Spleen (tissue), 7 donors: ENCODE measurements around the gene LUC7L.

ENCODE experiments used
- POLR2A ChIP-seq, 3 donors: fragments of 450-650 bp; IDR thresholded peaks; one replicate each; pipeline ENCODE4 v1.5.1; 2017; ENCODE audit warnings: antibody characterized with exemption in 3 of 3, mild to moderate bottlenecking in 1 of 3
- TF ChIP-seq, protein P1 (sequence below), 11 experiments: fragments of 200-600 bp in 7 of 11; fragments of 450-650 bp in 4 of 11; sonication (generic) in 4 of 11; IDR thresholded peaks in 8 of 11; conservative IDR thresholded peaks in 3 of 11; 1 replicate in 7 of 11; 2 replicates in 4 of 11; pipeline versions ENCODE4 v1.4.0 to v1.8.0; 2016 to 2021; ENCODE audit warnings: antibody characterized with exemption in 11 of 11, inconsistent platforms in 4 of 11, mild to moderate bottlenecking in 1 of 11
- donor health status: DM: no; HTN: no; CAD: no; lungs with moderate emphysema.
- donor health status: DM: no; HTN: no; CAD: no.
- donor health status: DM: no; HTN: no; CAD: no.

DNA sequence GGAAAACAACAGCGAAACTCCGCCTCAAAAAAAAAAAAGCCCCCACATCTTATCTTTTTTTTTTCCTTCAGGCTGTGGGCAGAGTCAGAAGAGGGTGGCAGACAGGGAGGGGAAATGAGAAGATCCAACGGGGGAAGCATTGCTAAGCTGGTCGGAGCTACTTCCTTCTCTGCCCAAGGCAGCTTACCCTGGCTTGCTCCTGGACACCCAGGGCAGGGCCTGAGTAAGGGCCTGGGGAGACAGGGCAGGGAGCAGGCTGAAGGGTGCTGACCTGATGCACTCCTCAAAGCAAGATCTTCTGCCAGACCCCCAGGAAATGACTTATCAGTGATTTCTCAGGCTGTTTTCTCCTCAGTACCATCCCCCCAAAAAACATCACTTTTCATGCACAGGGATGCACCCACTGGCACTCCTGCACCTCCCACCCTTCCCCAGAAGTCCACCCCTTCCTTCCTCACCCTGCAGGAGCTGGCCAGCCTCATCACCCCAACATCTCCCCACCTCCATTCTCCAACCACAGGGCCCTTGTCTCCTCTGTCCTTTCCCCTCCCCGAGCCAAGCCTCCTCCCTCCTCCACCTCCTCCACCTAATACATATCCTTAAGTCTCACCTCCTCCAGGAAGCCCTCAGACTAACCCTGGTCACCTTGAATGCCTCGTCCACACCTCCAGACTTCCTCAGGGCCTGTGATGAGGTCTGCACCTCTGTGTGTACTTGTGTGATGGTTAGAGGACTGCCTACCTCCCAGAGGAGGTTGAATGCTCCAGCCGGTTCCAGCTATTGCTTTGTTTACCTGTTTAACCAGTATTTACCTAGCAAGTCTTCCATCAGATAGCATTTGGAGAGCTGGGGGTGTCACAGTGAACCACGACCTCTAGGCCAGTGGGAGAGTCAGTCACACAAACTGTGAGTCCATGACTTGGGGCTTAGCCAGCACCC lies 54.0 kb downstream of the LUC7L start:
- TF ChIP-seq, protein P1, sequence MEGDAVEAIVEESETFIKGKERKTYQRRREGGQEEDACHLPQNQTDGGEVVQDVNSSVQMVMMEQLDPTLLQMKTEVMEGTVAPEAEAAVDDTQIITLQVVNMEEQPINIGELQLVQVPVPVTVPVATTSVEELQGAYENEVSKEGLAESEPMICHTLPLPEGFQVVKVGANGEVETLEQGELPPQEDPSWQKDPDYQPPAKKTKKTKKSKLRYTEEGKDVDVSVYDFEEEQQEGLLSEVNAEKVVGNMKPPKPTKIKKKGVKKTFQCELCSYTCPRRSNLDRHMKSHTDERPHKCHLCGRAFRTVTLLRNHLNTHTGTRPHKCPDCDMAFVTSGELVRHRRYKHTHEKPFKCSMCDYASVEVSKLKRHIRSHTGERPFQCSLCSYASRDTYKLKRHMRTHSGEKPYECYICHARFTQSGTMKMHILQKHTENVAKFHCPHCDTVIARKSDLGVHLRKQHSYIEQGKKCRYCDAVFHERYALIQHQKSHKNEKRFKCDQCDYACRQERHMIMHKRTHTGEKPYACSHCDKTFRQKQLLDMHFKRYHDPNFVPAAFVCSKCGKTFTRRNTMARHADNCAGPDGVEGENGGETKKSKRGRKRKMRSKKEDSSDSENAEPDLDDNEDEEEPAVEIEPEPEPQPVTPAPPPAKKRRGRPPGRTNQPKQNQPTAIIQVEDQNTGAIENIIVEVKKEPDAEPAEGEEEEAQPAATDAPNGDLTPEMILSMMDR (IDR thresholded peaks at IDR 0.05 in 8 of 11, conservative IDR thresholded peaks at IDR 0.05 in 3 of 11), result no peak
- no peak for TF ChIP-seq POLR2A (IDR thresholded peaks at IDR 0.05)
